IgD-negative memory B cell (primary cell): ENCODE measurements around the gene CD70. TPM values are rescaled to one million over a fixed set of nuclear protein-coding genes. Genes with fewer than 3 reads are reported as not detected.
"Not testable (repeated sequence)": the region's sequence is repeated elsewhere in the genome, so short reads cannot be mapped to it uniquely, and the experiment has no call there.

ENCODE experiments used
- H3K27ac Mint-ChIP-seq, 3 donors: one replicate each; pipeline ENCODE4 v1.8.0; 2020 to 2022; ENCODE audit warnings: mild to moderate bottlenecking in 3 of 3, mixed read lengths in 3 of 3, moderate library complexity in 1 of 3
- H3K27me3 Mint-ChIP-seq: one replicate; pipeline ENCODE4 v1.8.0; 2021; ENCODE audit warnings: mixed read lengths
- H3K36me3 Mint-ChIP-seq: one replicate; pipeline ENCODE4 v1.8.0; 2020; ENCODE audit warnings: mild to moderate bottlenecking, mixed read lengths
- H3K4me1 Mint-ChIP-seq, 3 donors: one replicate each; pipeline ENCODE4 v1.8.0; 2020 to 2022; ENCODE audit warnings: mixed read lengths in 3 of 3, mild to moderate bottlenecking in 1 of 3
- H3K4me3 Mint-ChIP-seq, 4 donors: one replicate each; pipeline ENCODE4 v1.8.0; 2020 to 2022; ENCODE audit warnings: mild to moderate bottlenecking in 4 of 4, mixed read lengths in 4 of 4, moderate library complexity in 3 of 4
- H3K9me3 Mint-ChIP-seq, 3 donors: one replicate each; pipeline ENCODE4 v1.8.0; 2020 to 2021; ENCODE audit warnings: mixed read lengths in 3 of 3, mild to moderate bottlenecking in 1 of 3
- polyA plus RNA-seq: library from polyadenylated mRNA; unstranded; fragments of 300-500 nt; fragmentation: Illumina TruSeq; gene quantifications from one replicate; pipeline ENCODE4 v1.2.3, GENCODE V29; 2021

Gene CD70
- polyA plus RNA-seq, 1 donor from 2014 or later = 28.4 TPM

GRCh38 chr19:6568010-6568526, 22.9 kb downstream of the CD70 start:
- no peaks in the 10 kb centered on the region for H3K4me1 Mint-ChIP-seq
- no peaks in the 10 kb centered on the region for H3K36me3 Mint-ChIP-seq
- peaks cover 15% of the 10 kb centered on the region for H3K27me3 Mint-ChIP-seq
- peak overlapping the region in 1 of 3 donors; percentile 24 for H3K27ac Mint-ChIP-seq
- H3K9me3 Mint-ChIP-seq = peaks cover 2 to 12% (median 8%) of the 10 kb centered on the region in 3 donors
- H3K4me3 Mint-ChIP-seq = no peak overlapping the region

- Mint-ChIP-seq H3K27me3 (peaks cover 13% of the 10 kb centered on the region), H3K9me3 (peaks cover 2 to 12% (median 11%) of the 10 kb centered on the region in 3 donors)
- H3K4me3 Mint-ChIP-seq, H3K4me1 Mint-ChIP-seq, H3K36me3 Mint-ChIP-seq, H3K27ac Mint-ChIP-seq: not testable (repeated sequence)
These were observed 24.2 kb downstream of the CD70 start for GRCh38 chr19:6566727-6567126.

- Mint-ChIP-seq H3K4me3 (no peak overlapping the region), H3K27me3 (peaks cover 10% of the 10 kb centered on the region), H3K27ac (no peak overlapping the region), H3K4me1 (no peaks in the 10 kb centered on the region), H3K36me3 (no peaks in the 10 kb centered on the region), H3K9me3 (peaks cover 2 to 9% (median 8%) of the 10 kb centered on the region in 3 donors)
These were observed 26.6 kb downstream of the CD70 start for GRCh38 chr19:6564393-6564792.

- not testable (repeated sequence) for H3K27ac Mint-ChIP-seq, H3K4me1 Mint-ChIP-seq
These were observed 28.5 kb downstream of the CD70 start for GRCh38 chr19:6562437-6562836.

GRCh38 chr19:6556480-6557195, 34.3 kb downstream of the CD70 start:
- H3K4me3 Mint-ChIP-seq = no peak overlapping the region
- H3K9me3 Mint-ChIP-seq = peaks cover 0 to 2% (median 0%) of the 10 kb centered on the region in 3 donors
- H3K27me3 Mint-ChIP-seq = peaks cover 1% of the 10 kb centered on the region
- H3K36me3 Mint-ChIP-seq = no peaks in the 10 kb centered on the region
- peaks cover 3 to 7% (median 3%) of the 10 kb centered on the region in 3 donors for H3K4me1 Mint-ChIP-seq
- H3K27ac Mint-ChIP-seq = no peak overlapping the region

More at GRCh38 chr19:6562437-6562836, 28.5 kb downstream of the CD70 start:
- not testable (repeated sequence) for H3K4me3 Mint-ChIP-seq, H3K9me3 Mint-ChIP-seq, H3K27me3 Mint-ChIP-seq, H3K36me3 Mint-ChIP-seq

GRCh38 chr19:6556043-6556449, 34.9 kb downstream of the CD70 start:
- Mint-ChIP-seq H3K36me3 (no peaks in the 10 kb centered on the region), H3K9me3 (peaks cover 0 to 2% (median 0%) of the 10 kb centered on the region in 3 donors), H3K27me3 (peaks cover 1% of the 10 kb centered on the region), H3K4me1 (peaks cover 3 to 7% (median 3%) of the 10 kb centered on the region in 3 donors), H3K27ac (no peak overlapping the region), H3K4me3 (no peak overlapping the region)

- peaks cover 0 to 2% (median 2%) of the 10 kb centered on the region in 3 donors for H3K9me3 Mint-ChIP-seq
- peaks cover 5% of the 10 kb centered on the region for H3K36me3 Mint-ChIP-seq
- no peaks in the 10 kb centered on the region for H3K27me3 Mint-ChIP-seq
- H3K4me3 Mint-ChIP-seq = peak overlapping the region in 2 of 4 donors; percentile 17 to 70
- H3K27ac Mint-ChIP-seq = no peak overlapping the region
- peaks cover 4 to 11% (median 6%) of the 10 kb centered on the region in 3 donors for H3K4me1 Mint-ChIP-seq
These were observed 39.1 kb downstream of the CD70 start for GRCh38 chr19:6551607-6552450.

GRCh38 chr19:6551091-6551490, 39.9 kb downstream of the CD70 start:
- Mint-ChIP-seq H3K4me3 (no peak overlapping the region), H3K4me1 (peaks cover 4 to 12% (median 6%) of the 10 kb centered on the region in 3 donors), H3K27ac (peak overlapping the region in 1 of 3 donors; percentile 43), H3K27me3 (no peaks in the 10 kb centered on the region), H3K9me3 (peaks cover 0 to 4% (median 2%) of the 10 kb centered on the region in 3 donors), H3K36me3 (peaks cover 5% of the 10 kb centered on the region)

- peaks cover 4 to 12% (median 6%) of the 10 kb centered on the region in 3 donors for H3K4me1 Mint-ChIP-seq
- H3K4me3 Mint-ChIP-seq = peak overlapping the region in 1 of 4 donors; percentile 54
- H3K27ac Mint-ChIP-seq = peak overlapping the region in 1 of 3 donors; percentile 43
These were observed 40.3 kb downstream of the CD70 start for GRCh38 chr19:6550679-6551078.

GRCh38 chr19:6543866-6544347, 47.0 kb downstream of the CD70 start:
- Mint-ChIP-seq H3K9me3 (peaks cover 0 to 3% (median 0%) of the 10 kb centered on the region in 3 donors), H3K27ac (peak overlapping the region in 2 of 3 donors; percentile 39 to 57), H3K36me3 (peaks cover 4% of the 10 kb centered on the region), H3K4me3 (peak overlapping the region in 1 of 4 donors; percentile 41), H3K4me1 (peaks cover 5 to 11% (median 8%) of the 10 kb centered on the region in 3 donors), H3K27me3 (peaks cover 6% of the 10 kb centered on the region)

More at GRCh38 chr19:6550679-6551078, 40.3 kb downstream of the CD70 start:
- not testable (repeated sequence) for H3K36me3 Mint-ChIP-seq, H3K9me3 Mint-ChIP-seq, H3K27me3 Mint-ChIP-seq

- H3K9me3 Mint-ChIP-seq = no peaks in the 10 kb centered on the region
- no peak overlapping the region for H3K4me3 Mint-ChIP-seq
- no peak overlapping the region for H3K27ac Mint-ChIP-seq
- peaks cover 6% of the 10 kb centered on the region for H3K27me3 Mint-ChIP-seq
- peaks cover 1% of the 10 kb centered on the region for H3K36me3 Mint-ChIP-seq
- peaks cover 10 to 16% (median 11%) of the 10 kb centered on the region in 3 donors for H3K4me1 Mint-ChIP-seq
These were observed 49.8 kb downstream of the CD70 start for GRCh38 chr19:6540918-6541689.

- H3K9me3 Mint-ChIP-seq = no peaks in the 10 kb centered on the region
- no peak overlapping the region for H3K4me3 Mint-ChIP-seq
- peak overlapping the region in 1 of 3 donors; percentile 82 for H3K27ac Mint-ChIP-seq
- peaks cover 1% of the 10 kb centered on the region for H3K36me3 Mint-ChIP-seq
- peaks cover 6% of the 10 kb centered on the region for H3K27me3 Mint-ChIP-seq
- H3K4me1 Mint-ChIP-seq = peaks cover 14 to 25% (median 18%) of the 10 kb centered on the region in 3 donors
These were observed 51.4 kb downstream of the CD70 start for GRCh38 chr19:6539514-6539913.
